Esophagus squamous epithelium (tissue), 5 donors: Measurements from ENCODE around the gene TMC8. TPM values are rescaled to one million over a fixed set of nuclear protein-coding genes. Genes with fewer than 3 reads are reported as not detected.

ENCODE experiments used
- DNase-seq: peaks from one replicate; lab custom pipeline; 2025; lab: John Stamatoyannopoulos, UW
- H3K27ac ChIP-seq, 4 donors: fragments of 200-600 bp; sonication (generic); one replicate each; pipeline ENCODE4 v1.5.1; 2016 to 2019; ENCODE audit warnings: mild to moderate bottlenecking in 1 of 4
- H3K27me3 ChIP-seq, 4 donors: fragments of 200-600 bp; sonication (generic); 1 replicate in 3 of 4; 2 replicates in 1 of 4; pipeline versions ENCODE4 v1.5.1 to v1.6.0; 2017 to 2021; ENCODE audit warnings: antibody characterized with exemption in 1 of 4
- H3K36me3 ChIP-seq, 3 donors: fragments of 200-600 bp; sonication (generic); one replicate each; pipeline ENCODE4 v1.5.1; 2016 to 2019
- H3K4me1 ChIP-seq, 3 donors: fragments of 200-600 bp; sonication (generic); one replicate each; pipeline ENCODE4 v1.5.1; 2017 to 2019
- H3K4me3 ChIP-seq, 4 donors: fragments of 200-600 bp; sonication (generic); 1 replicate in 3 of 4; 2 replicates in 1 of 4; pipeline ENCODE4 v1.5.1; 2016 to 2019; ENCODE audit warnings: mild to moderate bottlenecking in 2 of 4, moderate library complexity in 1 of 4
- H3K9me3 ChIP-seq, 3 donors: fragments of 200-600 bp; sonication (generic); one replicate each; pipeline ENCODE4 v1.5.1; 2016 to 2019
- POLR2A ChIP-seq, 4 donors: fragments of 450-650 bp; IDR thresholded peaks; one replicate each; pipeline ENCODE4 v1.6.1; 2017; ENCODE audit warnings: antibody characterized with exemption in 4 of 4, mild to moderate bottlenecking in 4 of 4, moderate library complexity in 3 of 4
- WGBS, 2 donors: methylation state at CpG; one replicate each; pipeline ENCODE4 v1.1.5; 2018; 5-methylcytosine and 5-hydroxymethylcytosine counted together
- intact Hi-C: fragments of 100-400 bp; cut with DNase I; formaldehyde crosslinking; loops from one replicate; pipeline ENCODE4 v1.15.0; 2022
- total RNA-seq, 4 donors: library from RNA; depleted of rRNA; stranded (reverse); fragments of >200 nt; gene quantifications; one replicate each; pipeline ENCODE4 v1.1.0, GENCODE V29; 2016
- TF ChIP-seq, protein P1 (sequence below), 6 experiments: fragments of 450-650 bp in 4 of 6; fragments of 200-600 bp in 2 of 6; sonication (generic) in 2 of 6; IDR thresholded peaks; one replicate each; pipeline ENCODE4 v1.5.1; 2016 to 2019; ENCODE audit warnings: antibody characterized with exemption in 6 of 6, mild to moderate bottlenecking in 4 of 6, moderate library complexity in 4 of 6
- donor health status: DM: yes; HTN: yes; CAD: no.

The TMC8 gene
- total RNA-seq, 4 donors from 2014 or later: 1.00 to 5.7 (median 1.5) TPM

DNA sequence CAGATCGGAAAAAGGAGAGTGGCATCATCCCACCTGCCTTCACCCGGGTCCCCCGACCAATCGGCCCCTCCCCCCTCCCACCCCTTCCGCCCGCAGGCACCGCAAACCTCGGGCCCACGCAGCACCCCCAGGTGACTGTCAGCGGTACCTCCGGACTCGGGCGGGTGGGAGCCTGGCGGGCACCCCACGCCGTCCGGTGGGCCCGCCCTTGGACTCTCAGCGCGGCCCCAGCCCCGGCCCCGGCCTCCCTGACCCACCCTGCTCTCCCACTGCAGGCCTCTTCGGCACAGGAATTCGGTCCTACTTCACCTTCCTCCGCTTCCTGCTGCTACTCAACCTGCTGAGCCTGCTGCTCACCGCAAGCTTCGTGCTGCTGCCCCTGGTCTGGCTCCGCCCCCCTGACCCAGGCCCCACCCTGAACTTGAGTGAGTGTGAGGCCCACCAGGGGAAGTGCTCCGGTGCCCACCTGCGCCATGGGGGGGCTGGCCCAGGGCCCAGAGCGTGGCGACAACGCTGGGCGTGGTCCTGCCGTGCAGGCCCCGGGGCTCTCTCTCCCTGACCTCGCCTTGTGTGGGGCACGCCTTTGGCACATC, 1.6 kb downstream of the TMC8 start:
- Histone ChIP-seq H3K27ac (peak overlapping the region; percentile 63 to 88 (median 80)), H3K9me3 (no peaks in the 10 kb centered on the region), H3K27me3 (peaks cover 0 to 18% (median 0%) of the 10 kb centered on the region in 4 donors), H3K36me3 (no peaks in the 10 kb centered on the region), H3K4me1 (peaks cover 43 to 77% (median 55%) of the 10 kb centered on the region in 3 donors), H3K4me3 (peak overlapping the region; percentile 33 to 67 (median 48))
- TF ChIP-seq, protein P1, sequence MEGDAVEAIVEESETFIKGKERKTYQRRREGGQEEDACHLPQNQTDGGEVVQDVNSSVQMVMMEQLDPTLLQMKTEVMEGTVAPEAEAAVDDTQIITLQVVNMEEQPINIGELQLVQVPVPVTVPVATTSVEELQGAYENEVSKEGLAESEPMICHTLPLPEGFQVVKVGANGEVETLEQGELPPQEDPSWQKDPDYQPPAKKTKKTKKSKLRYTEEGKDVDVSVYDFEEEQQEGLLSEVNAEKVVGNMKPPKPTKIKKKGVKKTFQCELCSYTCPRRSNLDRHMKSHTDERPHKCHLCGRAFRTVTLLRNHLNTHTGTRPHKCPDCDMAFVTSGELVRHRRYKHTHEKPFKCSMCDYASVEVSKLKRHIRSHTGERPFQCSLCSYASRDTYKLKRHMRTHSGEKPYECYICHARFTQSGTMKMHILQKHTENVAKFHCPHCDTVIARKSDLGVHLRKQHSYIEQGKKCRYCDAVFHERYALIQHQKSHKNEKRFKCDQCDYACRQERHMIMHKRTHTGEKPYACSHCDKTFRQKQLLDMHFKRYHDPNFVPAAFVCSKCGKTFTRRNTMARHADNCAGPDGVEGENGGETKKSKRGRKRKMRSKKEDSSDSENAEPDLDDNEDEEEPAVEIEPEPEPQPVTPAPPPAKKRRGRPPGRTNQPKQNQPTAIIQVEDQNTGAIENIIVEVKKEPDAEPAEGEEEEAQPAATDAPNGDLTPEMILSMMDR (IDR thresholded peaks at IDR 0.05): no peak
- TF ChIP-seq POLR2A (IDR thresholded peaks at IDR 0.05): peak in 2 of 4 donors; percentile 44 to 55
- 0% methylated on average over 1 of the region's 38 CpGs; no CpG with 5 or more reads in 1 of the 2 donors for WGBS, 2 donors
- DNase-seq: peak; percentile 50
- intact Hi-C loops: no loop called here

DNA sequence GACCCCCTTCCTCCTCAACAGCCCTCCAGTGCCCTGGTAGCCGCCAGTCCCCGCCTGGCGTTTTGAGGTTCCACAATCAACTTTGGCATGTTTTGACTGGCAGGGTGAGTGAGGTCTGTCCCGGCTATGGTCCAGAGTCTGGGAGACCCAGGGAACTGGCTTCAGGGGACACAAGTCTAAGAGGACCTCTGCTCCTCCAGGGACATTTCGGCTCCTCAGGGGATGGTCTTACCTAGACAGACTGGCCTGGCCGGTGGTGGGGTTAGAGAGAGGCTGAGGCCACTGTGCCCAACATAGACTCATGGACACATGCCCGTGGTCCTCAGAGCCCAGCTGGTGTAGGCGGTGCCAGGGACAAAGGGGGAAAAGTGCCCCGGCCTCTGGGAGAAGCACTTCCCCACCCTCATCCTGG, 2.2 kb downstream of the TMC8 start:
- intact Hi-C loops: no loop called here
- Histone ChIP-seq H3K27me3 (peaks cover 0 to 18% (median 0%) of the 10 kb centered on the region in 4 donors), H3K36me3 (no peaks in the 10 kb centered on the region), H3K4me1 (peaks cover 39 to 77% (median 50%) of the 10 kb centered on the region in 3 donors), H3K9me3 (no peaks in the 10 kb centered on the region), H3K4me3 (peak overlapping the region in 3 of 4 donors; percentile 45 to 67 (median 50)), H3K27ac (peak overlapping the region; percentile 63 to 88 (median 80))
- TF ChIP-seq POLR2A (IDR thresholded peaks at IDR 0.05): no peak
- DNase-seq: no peak
- WGBS, 2 donors: 48 to 67% methylated on average over 2 to 6 of the region's 9 CpGs

DNA sequence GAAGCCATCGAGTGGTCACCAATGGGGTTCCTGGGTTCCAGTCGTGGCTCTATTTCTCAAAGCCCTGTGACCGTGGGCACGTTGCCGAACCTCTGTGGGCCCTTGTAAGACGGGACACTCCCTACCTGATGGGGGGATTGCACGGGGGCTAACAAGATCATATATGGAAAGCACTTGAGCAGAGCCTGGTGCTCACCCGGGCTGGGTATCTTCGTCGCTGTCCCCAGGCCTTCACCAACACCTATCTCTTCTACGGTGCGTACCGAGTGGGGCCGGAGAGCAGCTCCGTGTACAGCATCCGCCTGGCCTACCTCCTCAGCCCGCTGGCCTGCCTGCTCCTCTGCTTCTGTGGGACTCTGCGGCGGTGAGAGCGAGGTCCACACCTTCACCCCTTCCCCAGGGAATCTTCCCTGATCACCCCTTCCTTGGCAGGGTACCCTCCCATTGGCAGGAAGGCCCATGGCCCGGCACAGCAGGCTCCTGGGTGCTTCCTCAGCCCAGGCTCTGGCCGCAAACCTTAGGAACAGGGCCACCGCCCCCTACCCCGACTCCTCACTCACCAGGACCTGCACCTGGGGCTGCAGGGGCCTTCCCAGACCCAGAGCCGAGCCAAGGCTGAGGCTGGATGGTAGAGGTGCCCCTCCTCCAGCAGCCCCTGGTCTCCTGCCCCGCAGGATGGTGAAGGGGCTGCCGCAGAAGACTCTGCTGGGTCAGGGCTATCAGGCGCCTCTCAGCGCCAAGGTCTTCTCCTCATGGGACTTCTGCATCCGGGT, 2.8 kb downstream of the TMC8 start:
- no peaks in the 10 kb centered on the region for H3K9me3 ChIP-seq
- H3K27ac ChIP-seq: peak overlapping the region in 1 of 4 donors; percentile 12
- no peaks in the 10 kb centered on the region for H3K36me3 ChIP-seq
- peaks cover 37 to 77% (median 46%) of the 10 kb centered on the region in 3 donors for H3K4me1 ChIP-seq
- TF ChIP-seq POLR2A (IDR thresholded peaks at IDR 0.05): no peak
- TF ChIP-seq, protein P1 (IDR thresholded peaks at IDR 0.05): no peak
- intact Hi-C loops: no loop called here
- WGBS, 2 donors: 89 to 100% methylated on average over 11 to 12 of the region's 30 CpGs
- peaks cover 0 to 16% (median 0%) of the 10 kb centered on the region in 4 donors for H3K27me3 ChIP-seq
- H3K4me3 ChIP-seq: peak overlapping the region in 1 of 4 donors; percentile 50
- no peak for DNase-seq

DNA sequence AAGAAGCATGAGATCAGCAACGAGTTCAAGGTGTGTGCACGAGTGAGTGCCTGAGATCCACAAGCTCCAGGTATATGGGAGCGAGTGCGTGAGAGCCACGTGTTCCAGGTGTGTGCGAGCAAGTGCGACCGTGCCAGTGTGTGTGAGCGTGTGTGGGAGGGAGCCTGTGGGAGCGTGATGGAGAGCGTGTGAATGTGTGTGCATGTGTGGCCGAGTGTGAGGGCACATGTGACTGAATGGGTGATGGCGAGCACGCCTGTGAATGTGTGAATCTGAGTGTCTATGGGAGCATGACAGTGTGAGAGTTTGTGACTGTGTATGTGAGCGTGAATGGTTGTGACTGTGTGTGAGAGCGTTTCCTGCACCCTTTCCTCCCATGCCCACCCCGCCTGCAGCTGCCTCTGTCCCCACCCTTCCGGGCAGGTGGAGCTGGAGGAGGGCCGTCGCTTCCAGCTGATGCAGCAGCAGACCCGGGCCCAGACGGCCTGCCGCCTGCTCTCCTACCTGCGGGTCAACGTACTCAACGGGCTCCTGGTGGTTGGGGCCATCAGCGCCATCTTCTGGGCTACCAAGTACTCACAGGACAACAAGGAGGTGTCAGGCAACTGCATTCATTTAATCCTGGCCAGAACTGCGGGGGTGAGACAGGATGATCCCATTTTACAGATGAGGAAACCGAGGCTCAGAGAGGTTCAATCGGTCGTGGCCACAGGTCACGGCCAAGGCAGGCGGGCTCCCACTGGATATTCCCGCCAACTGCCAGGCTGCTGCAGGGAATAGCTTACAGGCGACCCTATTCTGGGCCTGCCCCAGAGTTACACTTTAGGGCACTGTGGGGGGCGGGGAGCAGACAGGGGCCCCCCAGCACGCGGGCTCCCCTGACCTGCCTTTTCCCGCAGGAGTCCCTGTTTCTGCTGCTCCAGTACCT, 3.7 kb downstream of the TMC8 start:
- 57 to 73% methylated on average over 18 to 27 of the region's 39 CpGs for WGBS, 2 donors
- H3K4me1 ChIP-seq: peaks cover 32 to 77% (median 39%) of the 10 kb centered on the region in 3 donors
- H3K27ac ChIP-seq: peak overlapping the region in 1 of 4 donors; percentile 12
- DNase-seq: no peak
- intact Hi-C loops: no loop called here
- no peaks in the 10 kb centered on the region for H3K9me3 ChIP-seq
- H3K27me3 ChIP-seq: peaks cover 0 to 16% (median 0%) of the 10 kb centered on the region in 4 donors
- TF ChIP-seq, protein P1 (IDR thresholded peaks at IDR 0.05): peak; percentile 27 to 70 (median 56)
- TF ChIP-seq POLR2A (IDR thresholded peaks at IDR 0.05): no peak
- H3K4me3 ChIP-seq: no peak overlapping the region
- H3K36me3 ChIP-seq: no peaks in the 10 kb centered on the region

DNA sequence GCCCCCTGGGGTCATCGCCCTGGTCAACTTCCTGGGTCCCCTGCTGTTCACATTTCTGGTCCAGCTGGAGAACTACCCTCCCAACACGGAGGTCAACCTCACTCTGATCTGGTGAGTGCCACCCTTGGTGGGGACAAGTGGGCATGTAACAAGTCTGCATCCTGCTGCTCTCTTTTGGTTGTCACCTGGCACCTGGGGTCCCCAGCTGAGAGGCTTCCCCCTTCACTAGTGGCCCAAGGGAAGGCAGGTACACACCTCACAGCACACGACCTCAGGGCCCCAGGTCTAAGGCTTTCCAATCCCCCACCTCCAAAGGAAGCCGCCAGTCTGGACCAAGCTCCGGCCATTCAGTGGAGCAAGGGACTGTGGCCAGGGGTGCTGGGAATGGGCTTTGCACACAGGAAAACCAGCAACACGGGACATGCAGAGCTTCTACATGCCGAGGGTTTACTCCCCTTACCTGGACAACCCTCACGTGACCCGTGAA, 4.4 kb downstream of the TMC8 start:
- Histone ChIP-seq H3K27ac (no peak overlapping the region), H3K27me3 (peaks cover 0 to 13% (median 0%) of the 10 kb centered on the region in 4 donors), H3K4me3 (no peak overlapping the region), H3K4me1 (peaks cover 25 to 75% (median 33%) of the 10 kb centered on the region in 3 donors), H3K36me3 (no peaks in the 10 kb centered on the region), H3K9me3 (no peaks in the 10 kb centered on the region)
- no peak for DNase-seq
- intact Hi-C loops: no loop called here
- TF ChIP-seq, protein P1 (IDR thresholded peaks at IDR 0.05): no peak
- no peak for TF ChIP-seq POLR2A (IDR thresholded peaks at IDR 0.05)
- WGBS, 2 donors: 75 to 86% methylated on average over 5 to 8 of the region's 9 CpGs
